GM12878 (cell line): ENCODE results near the gene EIF4H. TPM values are rescaled to one million over a fixed set of nuclear protein-coding genes. Genes with fewer than 3 reads are reported as not detected.
A peak's percentile ranks its signal among the peaks of the same experiment; 100 is the strongest.

Experiments used
- ATAC-seq: fragments of 200-7000 bp; cut with Tn5 transposase; 3 replicates; pipeline ENCODE4 v1.9.1; 2020; ENCODE audit warnings: mild to moderate bottlenecking, moderate library complexity
- BruUV-seq: library from RNA; stranded (reverse); fragments of 400-500 nt; replicated peaks from 2 replicates; lab custom pipeline; 2021; lab: Mats Ljungman, UMichigan
- CTCF ChIA-PET: fragments of 300-600 bp; sonication (Branson Sonifier 250); formaldehyde crosslinking; extraction: SDS; loops from one replicate; lab custom pipeline; 2021; ENCODE audit warnings: inconsistent platforms; lab: Yijun Ruan, JAX
- POLR2A ChIA-PET: fragments of 350-600 bp; formaldehyde crosslinking; extraction: SDS; loops from one replicate; lab custom pipeline; 2021; ENCODE audit warnings: inconsistent platforms; lab: Charles Lee
- RAD21 ChIA-PET: fragments of 300-600 bp; sonication (Branson Sonifier 250); formaldehyde crosslinking; loops from one replicate; lab custom pipeline; 2023; ENCODE audit warnings: antibody characterized with exemption; ENCODE audit not compliant: unreplicated experiment; lab: Charles Lee
- SMC1A ChIA-PET: fragments of 300-600 bp; sonication (Branson Sonifier 250); formaldehyde crosslinking; loops from one replicate; lab custom pipeline; 2023; ENCODE audit not compliant: unreplicated experiment, uncharacterized antibody; lab: Charles Lee
- DNase-seq: peaks from one replicate; pipeline ENCODE4 v3.0.0-alpha.2; 2011; ENCODE audit warnings: low read depth, low spot score
- FAIRE-seq: peaks from 3 replicates; lab custom pipeline; 2011; peaks lifted over from hg19 to GRCh38; lab: Jason Lieb, UNC
- H2AFZ ChIP-seq: 2 replicates; pipeline ENCODE4 v1.6.0; 2011; ENCODE audit warnings: low read depth, low read length, control low read depth; ENCODE audit not compliant: control insufficient read depth
- H3K27ac ChIP-seq: 2 replicates; pipeline ENCODE4 v1.5.1; 2011; ENCODE audit warnings: control low read depth; ENCODE audit not compliant: control insufficient read depth, insufficient read depth
- H3K27me3 ChIP-seq, 2 experiments: replicated peaks in 1 of 2; 2 replicates each; pipeline versions ENCODE4 v1.6.0 to v1.6.1; 2011; ENCODE audit warnings: low read length in 1 of 2; ENCODE audit not compliant: control insufficient read depth in 2 of 2, insufficient read depth in 2 of 2
- H3K36me3 ChIP-seq, 2 experiments: 2 replicates each; pipeline ENCODE4 v1.5.1; 2011; ENCODE audit warnings: low read length in 1 of 2; ENCODE audit not compliant: control insufficient read depth in 2 of 2, insufficient read depth in 2 of 2
- H3K4me1 ChIP-seq: 2 replicates; pipeline ENCODE4 v1.6.1; 2011; ENCODE audit warnings: mild to moderate bottlenecking, low read length, moderate library complexity, mixed read lengths; ENCODE audit not compliant: control insufficient read depth, insufficient read depth
- H3K4me2 ChIP-seq: 2 replicates; pipeline ENCODE4 v1.6.0; 2011; ENCODE audit warnings: control low read depth; ENCODE audit not compliant: control insufficient read depth, insufficient read depth
- H3K4me3 ChIP-seq: fragments of 200-600 bp; sonication (generic); 2 replicates; pipeline ENCODE4 v1.5.1; 2016
- H3K79me2 ChIP-seq: 2 replicates; pipeline ENCODE4 v1.6.0; 2011; ENCODE audit warnings: low read length; ENCODE audit not compliant: control insufficient read depth, insufficient read depth
- H3K9ac ChIP-seq: 2 replicates; pipeline ENCODE4 v1.8.0; 2011; ENCODE audit warnings: low read length, control low read depth, mixed read lengths; ENCODE audit not compliant: control insufficient read depth, insufficient read depth
- H3K9me3 ChIP-seq: replicated peaks from 3 replicates; pipeline ENCODE4 v1.5.1; 2011; ENCODE audit warnings: mild to moderate bottlenecking, low read length; ENCODE audit not compliant: control insufficient read depth, insufficient read depth
- H4K20me1 ChIP-seq: 2 replicates; pipeline ENCODE4 v1.6.0; 2011; ENCODE audit not compliant: control insufficient read depth, insufficient read depth
- HDGF ChIP-seq: fragments of 450-650 bp; IDR thresholded peaks from 2 replicates; pipeline ENCODE4 v1.6.1; 2016; ENCODE audit warnings: antibody characterized with exemption
- SIX5 ChIP-seq: IDR thresholded peaks from 2 replicates; pipeline ENCODE4 v1.6.1; 2011; ENCODE audit warnings: mild to moderate bottlenecking, low read depth, low read length, moderate library complexity; ENCODE audit not compliant: severe bottlenecking
- TCF3 ChIP-seq: IDR thresholded peaks from 2 replicates; pipeline ENCODE4 v1.6.1; 2012; ENCODE audit warnings: low read depth, mild to moderate bottlenecking, low read length, borderline replicate concordance; ENCODE audit not compliant: insufficient read depth
- ZNF274 ChIP-seq: IDR thresholded peaks from one replicate; pipeline ENCODE4 v1.8.0; 2011; ENCODE audit not compliant: insufficient read length, insufficient read depth
- WGBS: methylation state at CpG from one replicate; pipeline ENCODE4 v1.1.6; 2016; ENCODE audit warnings: low lambda C conversion rate; ENCODE audit not compliant: insufficient replicate concordance, insufficient coverage; ENCODE audit errors: missing lambda C conversion rate; 5-methylcytosine and 5-hydroxymethylcytosine counted together
- in situ Hi-C: fragments of 300-500 bp; cut with MboI; formaldehyde crosslinking; loops from 9 replicates; pipeline ENCODE4 v1.14.3; 2018; ENCODE audit warnings: mixed read lengths
- intact Hi-C: fragments of 100-400 bp; cut with micrococcal nuclease; formaldehyde crosslinking; loops from one replicate; pipeline ENCODE4 v1.14.2; 2022; ENCODE audit not compliant: unreplicated experiment
- polyA plus RNA-seq, 11 experiments: library from polyadenylated mRNA; depleted of rRNA in 4 of 11; unstranded in 6 of 11; stranded (reverse) in 5 of 11; fragments of >200 nt; fragmentation: Nextera tagmentation in 4 of 11; fragmentation: Illumina TruSeq in 1 of 11; extraction: Ambion mirVana in 4 of 11; extraction: Trizol in 1 of 11; gene quantifications; 1 replicate in 1 of 11; 2 replicates in 10 of 11; pipeline versions ENCODE4 v1.2.1 to v1.2.3, GENCODE V29; 2011 to 2016; ENCODE audit warnings: inconsistent platforms in 2 of 11, missing spikeins in 2 of 11, low read depth in 1 of 11
- total RNA-seq, 4 experiments: library from RNA; depleted of rRNA in 3 of 4; stranded (reverse); fragments of >200 nt in 3 of 4; fragmentation: Illumina TruSeq in 1 of 4; extraction: Trizol in 1 of 4; gene quantifications; 2 replicates each; pipeline versions ENCODE4 v1.2.1 to v1.2.3, GENCODE V29; 2013 to 2021
- TF ChIP-seq, protein P1 (sequence below): fragments of 450-650 bp; IDR thresholded peaks from 2 replicates; pipeline ENCODE4 v1.6.1; 2016; ENCODE audit warnings: mild to moderate bottlenecking, moderate library complexity, borderline replicate concordance

Gene EIF4H
- total and polyA plus RNA-seq, 10 of the 15 experiments (the other 5 are each of a cell fraction or from before 2014, with no cell fraction given): 9.9 to 443 (median 258) TPM

GRCh38 chr7:74173491-74173865 lies 678 bp upstream of the EIF4H start:
- peak overlapping the region; percentile 66 for H3K27ac ChIP-seq
- ChIA-PET CTCF (interaction anchor here (0.7 to 3.0 kb wide), 10 partner anchors 9 to 439 kb away, joined by 3 to 12 read pairs (median 4); no protein-coding TSS in a partner anchor), RAD21 (interaction anchor here (1.1 to 2.5 kb wide), 4 partner anchors 9 to 73 kb away, joined by 3 to 12 read pairs (median 6); no protein-coding TSS in a partner anchor), POLR2A (interaction anchor here (0.7 to 1.5 kb wide), 5 partner anchors 73 to 450 kb away, joined by 3 to 9 read pairs (median 5); no protein-coding TSS in a partner anchor), SMC1A (interaction anchor here (1.0 to 1.2 kb wide), 2 partner anchors 73 to 104 kb away, joined by 3 read pairs; no protein-coding TSS in a partner anchor)
- H3K4me1 ChIP-seq: peaks cover 6% of the 10 kb centered on the region
- peak overlapping the region; percentile 89 for H2AFZ ChIP-seq
- FAIRE-seq (no peak), ATAC-seq (peak; percentile 16; the same call in 1 of the 3 replicates), DNase-seq (no peak)
- no peaks in the 10 kb centered on the region for H3K9me3 ChIP-seq
- in situ Hi-C loops: loop anchor here (10.0 kb wide), 1 partner anchor 89 kb away; the partner anchor contains the start of gene LIMK1
- peak overlapping the region; percentile 48 for H3K4me2 ChIP-seq
- BruUV-seq: no TSS peak
- H3K79me2 ChIP-seq: peaks cover 51% of the 10 kb centered on the region
- H3K36me3 ChIP-seq: peaks cover 0 to 10% of the 10 kb centered on the region in 2 experiments; a peak in 1 of 4 replicates
- peak overlapping the region; percentile 66 for H3K9ac ChIP-seq
- no peaks in the 10 kb centered on the region; the same call in 1 of the 2 replicates for H4K20me1 ChIP-seq
- TF ChIP-seq TCF3 (no peak), ZNF274 (no peak), SIX5 (no peak), HDGF (0 out of 2 replicates have a peak, but pooled peaks have one; percentile 34)
- TF ChIP-seq, protein P1, sequence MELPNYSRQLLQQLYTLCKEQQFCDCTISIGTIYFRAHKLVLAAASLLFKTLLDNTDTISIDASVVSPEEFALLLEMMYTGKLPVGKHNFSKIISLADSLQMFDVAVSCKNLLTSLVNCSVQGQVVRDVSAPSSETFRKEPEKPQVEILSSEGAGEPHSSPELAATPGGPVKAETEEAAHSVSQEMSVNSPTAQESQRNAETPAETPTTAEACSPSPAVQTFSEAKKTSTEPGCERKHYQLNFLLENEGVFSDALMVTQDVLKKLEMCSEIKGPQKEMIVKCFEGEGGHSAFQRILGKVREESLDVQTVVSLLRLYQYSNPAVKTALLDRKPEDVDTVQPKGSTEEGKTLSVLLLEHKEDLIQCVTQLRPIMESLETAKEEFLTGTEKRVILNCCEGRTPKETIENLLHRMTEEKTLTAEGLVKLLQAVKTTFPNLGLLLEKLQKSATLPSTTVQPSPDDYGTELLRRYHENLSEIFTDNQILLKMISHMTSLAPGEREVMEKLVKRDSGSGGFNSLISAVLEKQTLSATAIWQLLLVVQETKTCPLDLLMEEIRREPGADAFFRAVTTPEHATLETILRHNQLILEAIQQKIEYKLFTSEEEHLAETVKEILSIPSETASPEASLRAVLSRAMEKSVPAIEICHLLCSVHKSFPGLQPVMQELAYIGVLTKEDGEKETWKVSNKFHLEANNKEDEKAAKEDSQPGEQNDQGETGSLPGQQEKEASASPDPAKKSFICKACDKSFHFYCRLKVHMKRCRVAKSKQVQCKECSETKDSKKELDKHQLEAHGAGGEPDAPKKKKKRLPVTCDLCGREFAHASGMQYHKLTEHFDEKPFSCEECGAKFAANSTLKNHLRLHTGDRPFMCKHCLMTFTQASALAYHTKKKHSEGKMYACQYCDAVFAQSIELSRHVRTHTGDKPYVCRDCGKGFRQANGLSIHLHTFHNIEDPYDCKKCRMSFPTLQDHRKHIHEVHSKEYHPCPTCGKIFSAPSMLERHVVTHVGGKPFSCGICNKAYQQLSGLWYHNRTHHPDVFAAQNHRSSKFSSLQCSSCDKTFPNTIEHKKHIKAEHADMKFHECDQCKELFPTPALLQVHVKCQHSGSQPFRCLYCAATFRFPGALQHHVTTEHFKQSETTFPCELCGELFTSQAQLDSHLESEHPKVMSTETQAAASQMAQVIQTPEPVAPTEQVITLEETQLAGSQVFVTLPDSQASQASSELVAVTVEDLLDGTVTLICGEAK: 0 out of 2 replicates have a peak, but pooled peaks have one; percentile 23
- TF ChIP-seq, all 136 proteins: peak for 2
- Histone ChIP-seq H3K4me3 (peak overlapping the region; percentile 93), H3K27me3 (no peaks in the 10 kb centered on the region)
- intact Hi-C loops: no loop called here
- under 1% methylated on average over 11 of the region's 11 CpGs for WGBS
